WI38 (cell line): ENCODE data around the gene OS9.
"Not testable (repeated sequence)": the region's sequence is repeated elsewhere in the genome, so short reads cannot be mapped to it uniquely, and the experiment has no call there.

Experiments
- H3K4me3 ChIP-seq: 2 replicates; pipeline ENCODE4 v1.5.1; 2011; ENCODE audit warnings: low read depth, mild to moderate bottlenecking, control low read depth, low read length
- TF ChIP-seq, protein P1 (sequence below): IDR thresholded peaks from 2 replicates; pipeline ENCODE4 v1.5.1; 2012; ENCODE audit warnings: low read depth, mild to moderate bottlenecking, control low read depth, low read length

OS9 gene

GRCh38 chr12:57717846-57718640 is 24.1 kb downstream of the OS9 start:
- TF ChIP-seq, protein P1, sequence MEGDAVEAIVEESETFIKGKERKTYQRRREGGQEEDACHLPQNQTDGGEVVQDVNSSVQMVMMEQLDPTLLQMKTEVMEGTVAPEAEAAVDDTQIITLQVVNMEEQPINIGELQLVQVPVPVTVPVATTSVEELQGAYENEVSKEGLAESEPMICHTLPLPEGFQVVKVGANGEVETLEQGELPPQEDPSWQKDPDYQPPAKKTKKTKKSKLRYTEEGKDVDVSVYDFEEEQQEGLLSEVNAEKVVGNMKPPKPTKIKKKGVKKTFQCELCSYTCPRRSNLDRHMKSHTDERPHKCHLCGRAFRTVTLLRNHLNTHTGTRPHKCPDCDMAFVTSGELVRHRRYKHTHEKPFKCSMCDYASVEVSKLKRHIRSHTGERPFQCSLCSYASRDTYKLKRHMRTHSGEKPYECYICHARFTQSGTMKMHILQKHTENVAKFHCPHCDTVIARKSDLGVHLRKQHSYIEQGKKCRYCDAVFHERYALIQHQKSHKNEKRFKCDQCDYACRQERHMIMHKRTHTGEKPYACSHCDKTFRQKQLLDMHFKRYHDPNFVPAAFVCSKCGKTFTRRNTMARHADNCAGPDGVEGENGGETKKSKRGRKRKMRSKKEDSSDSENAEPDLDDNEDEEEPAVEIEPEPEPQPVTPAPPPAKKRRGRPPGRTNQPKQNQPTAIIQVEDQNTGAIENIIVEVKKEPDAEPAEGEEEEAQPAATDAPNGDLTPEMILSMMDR, result no peak
- H3K4me3 ChIP-seq, result no peak overlapping the region

DNA sequence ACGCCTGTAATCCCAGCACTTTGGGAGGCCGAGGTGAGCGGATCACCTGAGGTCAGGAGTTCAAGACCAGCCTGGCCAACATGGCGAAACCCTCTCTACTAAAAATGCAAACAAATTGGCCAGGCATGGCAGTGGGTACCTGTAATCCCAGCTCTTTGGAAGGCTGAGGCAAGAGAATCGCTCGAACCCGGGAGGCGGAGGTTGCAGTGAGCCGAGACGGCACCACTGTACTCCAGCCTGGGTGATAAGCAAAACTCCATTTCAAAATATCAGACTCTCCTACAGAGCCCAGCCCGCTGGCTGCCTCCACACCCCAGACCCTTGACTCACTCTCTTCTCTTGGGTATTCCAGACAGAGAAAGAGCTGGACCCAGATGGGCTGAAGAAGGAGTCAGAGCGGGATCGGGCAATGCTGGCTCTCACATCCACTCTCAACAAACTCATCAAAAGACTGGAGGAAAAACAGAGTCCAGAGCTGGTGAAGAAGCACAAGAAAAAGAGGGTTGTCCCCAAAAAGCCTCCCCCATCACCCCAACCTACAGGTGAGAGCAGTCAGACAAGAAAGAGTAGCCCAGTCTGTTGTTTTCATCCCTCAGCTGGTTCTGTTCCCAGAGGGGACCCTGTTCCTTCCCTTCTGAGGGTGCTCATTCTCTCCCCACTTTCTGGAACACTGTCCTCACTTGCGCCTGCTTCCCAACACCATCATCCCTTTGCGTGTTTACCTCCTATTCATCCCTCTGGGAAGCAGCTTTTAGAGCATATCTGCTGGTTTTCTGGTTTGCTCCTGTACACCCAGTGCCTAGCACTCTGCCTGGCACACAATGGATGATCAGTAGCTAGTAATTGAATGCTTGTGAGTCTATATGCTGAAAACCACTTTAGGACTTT is 25.0 kb downstream of the OS9 start:
- TF ChIP-seq, protein P1, result no peak
- H3K4me3 ChIP-seq, result no peak overlapping the region

DNA sequence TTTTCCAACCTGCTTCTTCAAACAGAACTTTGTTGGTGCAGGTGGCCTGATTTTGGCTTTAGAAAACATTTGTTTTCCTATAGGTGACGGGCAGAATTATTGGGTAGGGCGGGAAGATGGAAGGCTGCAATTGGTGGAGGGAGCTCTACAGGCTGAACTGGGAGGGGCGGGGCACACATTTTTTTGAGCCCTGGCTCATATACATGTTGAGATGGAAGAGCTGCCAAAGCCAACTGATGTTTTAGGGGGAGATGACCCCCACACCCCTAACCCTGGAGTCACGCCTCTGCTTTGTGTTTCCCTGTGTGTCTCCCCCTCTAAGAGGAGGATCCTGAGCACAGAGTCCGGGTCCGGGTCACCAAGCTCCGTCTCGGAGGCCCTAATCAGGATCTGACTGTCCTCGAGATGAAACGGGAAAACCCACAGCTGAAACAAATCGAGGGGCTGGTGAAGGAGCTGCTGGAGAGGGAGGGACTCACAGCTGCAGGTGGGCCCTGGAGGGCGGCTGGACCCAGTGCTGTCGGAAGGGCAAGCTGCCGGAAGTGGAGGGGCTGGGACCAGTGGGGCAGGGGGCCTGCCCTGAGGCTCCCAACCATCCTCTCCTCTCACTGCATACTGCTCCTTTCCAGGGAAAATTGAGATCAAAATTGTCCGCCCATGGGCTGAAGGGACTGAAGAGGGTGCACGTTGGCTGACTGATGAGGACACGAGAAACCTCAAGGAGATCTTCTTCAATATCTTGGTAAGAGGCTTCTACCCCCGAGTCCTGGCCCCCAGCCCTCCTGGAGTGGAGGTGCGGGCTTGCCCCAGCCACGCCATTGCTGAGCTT is 26.1 kb downstream of the OS9 start:
- H3K4me3 ChIP-seq, result no peak overlapping the region
- TF ChIP-seq, protein P1, result no peak

DNA sequence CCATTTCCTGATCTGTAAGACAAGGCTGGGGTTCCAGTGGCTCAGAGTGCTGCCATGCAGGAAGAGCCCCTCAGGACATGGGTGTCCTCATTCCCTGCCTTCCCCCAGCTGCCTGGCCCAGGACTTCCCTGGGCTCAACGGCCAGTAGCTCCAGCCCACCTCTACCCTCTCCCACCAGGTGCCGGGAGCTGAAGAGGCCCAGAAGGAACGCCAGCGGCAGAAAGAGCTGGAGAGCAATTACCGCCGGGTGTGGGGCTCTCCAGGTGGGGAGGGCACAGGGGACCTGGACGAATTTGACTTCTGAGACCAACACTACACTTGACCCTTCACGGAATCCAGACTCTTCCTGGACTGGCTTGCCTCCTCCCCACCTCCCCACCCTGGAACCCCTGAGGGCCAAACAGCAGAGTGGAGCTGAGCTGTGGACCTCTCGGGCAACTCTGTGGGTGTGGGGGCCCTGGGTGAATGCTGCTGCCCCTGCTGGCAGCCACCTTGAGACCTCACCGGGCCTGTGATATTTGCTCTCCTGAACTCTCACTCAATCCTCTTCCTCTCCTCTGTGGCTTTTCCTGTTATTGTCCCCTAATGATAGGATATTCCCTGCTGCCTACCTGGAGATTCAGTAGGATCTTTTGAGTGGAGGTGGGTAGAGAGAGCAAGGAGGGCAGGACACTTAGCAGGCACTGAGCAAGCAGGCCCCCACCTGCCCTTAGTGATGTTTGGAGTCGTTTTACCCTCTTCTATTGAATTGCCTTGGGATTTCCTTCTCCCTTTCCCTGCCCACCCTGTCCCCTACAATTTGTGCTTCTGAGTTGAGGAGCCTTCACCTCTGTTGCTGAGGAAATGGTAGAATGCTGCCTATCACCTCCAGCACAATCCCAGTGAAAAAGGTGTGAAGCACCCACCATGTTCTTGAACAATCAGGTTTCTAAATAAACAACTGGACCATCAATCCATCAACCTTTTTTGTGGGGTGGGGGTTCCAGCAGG is 27.0 kb downstream of the OS9 start:
- TF ChIP-seq, protein P1, result no peak
- H3K4me3 ChIP-seq, result no peak overlapping the region

- not testable (repeated sequence) for H3K4me3 ChIP-seq
These were observed 28.1 kb downstream of the OS9 start for GRCh38 chr12:57721846-57722608.

DNA sequence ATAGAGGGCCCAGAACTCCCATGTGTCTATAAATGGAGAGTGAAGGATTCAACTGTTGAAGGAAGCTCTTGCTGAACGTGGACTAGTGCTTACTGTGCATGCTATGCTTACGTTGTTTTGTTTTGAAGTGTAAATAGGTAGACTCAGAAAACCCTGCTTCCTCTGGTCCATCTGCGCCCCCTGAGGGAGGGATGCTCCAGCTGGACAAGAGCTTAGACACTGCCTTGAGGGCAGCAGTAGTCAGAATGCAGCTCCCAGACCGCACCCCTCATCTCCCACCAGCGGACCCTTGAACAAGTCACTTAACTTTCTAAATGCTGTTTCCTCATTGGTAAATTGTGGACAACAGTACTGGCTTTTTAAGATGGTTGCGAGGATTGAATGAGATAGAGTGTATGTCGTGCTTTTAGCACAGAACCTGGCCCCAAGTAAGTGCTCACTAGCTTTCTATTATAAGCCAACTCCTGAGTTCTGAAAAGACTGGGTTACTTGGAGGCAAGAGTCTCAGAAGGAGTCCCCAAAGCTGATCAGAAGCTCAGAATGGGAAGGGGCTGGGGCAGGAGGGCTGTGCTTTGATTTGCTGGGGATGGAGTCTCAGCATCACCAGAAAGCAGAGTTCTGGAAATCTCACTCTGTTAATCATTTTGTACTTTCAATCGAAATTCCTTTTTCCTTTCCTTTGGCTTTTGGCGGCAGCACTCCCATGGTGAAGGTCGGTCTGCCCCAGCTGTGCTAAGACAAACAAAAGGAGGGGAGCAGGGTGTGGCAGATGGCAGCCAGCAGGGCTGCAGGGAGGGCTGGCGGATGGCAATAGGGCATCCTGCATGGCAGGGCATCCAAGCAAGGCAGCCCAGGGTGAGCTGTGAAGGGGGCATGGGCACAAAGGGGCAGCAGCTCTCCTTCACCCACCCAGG is 29.0 kb downstream of the OS9 start:
- H3K4me3 ChIP-seq, result no peak overlapping the region
- TF ChIP-seq, protein P1, result no peak
